Hypothalamus (tissue), 51 donors: ENCODE results near the gene OSBP.
A peak's percentile ranks its signal among the peaks of the same experiment; 100 is the strongest.
"Not testable (repeated sequence)": the region's sequence is repeated elsewhere in the genome, so short reads cannot be mapped to it uniquely, and the experiment has no call there.

Source experiments
- DNase-seq, 51 donors: peaks; one replicate each; lab custom pipeline; 2025; lab: John Stamatoyannopoulos, UW

Gene OSBP

DNA sequence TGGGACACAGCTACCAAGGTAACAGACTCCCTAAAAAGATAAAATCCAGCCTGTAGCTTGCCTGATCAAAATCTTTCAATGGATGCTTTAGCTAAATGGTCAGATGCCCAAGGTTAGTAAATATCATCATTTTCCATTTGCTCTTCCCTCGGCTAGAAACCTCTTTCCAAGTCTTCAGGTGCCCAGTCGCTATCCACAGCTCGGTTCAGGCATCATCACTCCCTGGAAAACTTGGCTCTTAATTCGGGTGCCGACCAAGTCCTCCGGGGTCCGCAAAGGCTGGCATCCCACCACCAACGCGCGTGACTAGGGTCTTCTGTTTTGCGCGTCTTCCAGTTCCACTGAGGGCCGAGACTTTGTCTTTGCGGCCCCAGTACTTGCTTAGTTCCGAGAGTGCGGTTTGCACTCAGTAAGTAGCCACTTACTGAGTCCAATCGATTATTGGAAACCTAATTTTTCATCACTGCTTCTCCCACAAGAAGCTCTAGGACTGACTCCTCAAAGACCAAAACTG, 59.9 kb downstream of the OSBP start:
- DNase-seq = peak in 4 of 51 donors; percentile 10 to 54 (median 40)

GRCh38 chr11:59553323-59553722, 62.3 kb downstream of the OSBP start:
- DNase-seq = no peak

- DNase-seq = no peak
Measured at GRCh38 chr11:59552844-59553243, 62.7 kb downstream of the OSBP start.

- peak in 12 of 51 donors; percentile 6 to 60 (median 16) for DNase-seq
Measured at GRCh38 chr11:59551659-59552521, 63.7 kb downstream of the OSBP start.

DNA sequence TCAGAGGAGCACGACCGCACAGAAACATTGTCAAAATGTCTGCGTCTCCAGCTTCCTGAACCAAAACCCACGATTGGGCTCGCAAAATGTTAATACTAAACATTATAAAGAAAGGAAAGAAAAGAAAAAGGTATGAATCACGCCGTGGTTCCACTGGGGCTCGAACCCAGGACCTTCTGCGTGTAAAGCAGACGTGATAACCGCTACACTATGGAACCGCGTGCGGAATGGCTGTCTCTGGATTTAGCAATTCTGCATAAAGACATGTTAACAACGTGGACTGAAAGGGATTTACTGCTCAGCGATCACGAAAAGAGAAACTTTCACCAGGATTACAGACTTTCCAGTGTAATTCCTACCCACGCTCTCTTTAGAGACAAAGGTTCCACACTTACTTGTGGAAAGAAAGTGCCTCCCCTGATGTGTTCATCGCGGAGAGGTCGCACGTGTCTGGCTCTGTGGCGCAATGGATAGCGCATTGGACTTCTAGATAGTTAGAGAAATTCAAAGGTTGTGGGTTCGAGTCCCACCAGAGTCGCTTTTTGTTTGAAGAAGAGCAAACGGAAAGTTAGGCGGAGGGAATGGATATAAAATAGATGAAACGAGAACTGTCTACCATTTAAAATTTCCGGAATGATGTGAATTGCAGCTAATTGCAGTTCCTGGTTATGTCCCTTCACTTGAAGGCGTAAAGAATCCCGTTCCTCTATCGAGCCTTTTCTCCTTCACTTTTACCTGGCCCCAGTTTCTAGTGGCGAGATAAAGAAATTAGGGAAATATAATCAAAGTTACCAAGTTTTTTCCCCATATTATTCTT, 64.5 kb downstream of the OSBP start:
- DNase-seq = peak in 46 of 51 donors; percentile 11 to 92 (median 56)

GRCh38 chr11:59550368-59550841, 65.2 kb downstream of the OSBP start:
- peak in 50 of 51 donors; percentile 26 to 89 (median 60) for DNase-seq

GRCh38 chr11:59548309-59548656, 67.3 kb downstream of the OSBP start:
- no peak for DNase-seq

DNA sequence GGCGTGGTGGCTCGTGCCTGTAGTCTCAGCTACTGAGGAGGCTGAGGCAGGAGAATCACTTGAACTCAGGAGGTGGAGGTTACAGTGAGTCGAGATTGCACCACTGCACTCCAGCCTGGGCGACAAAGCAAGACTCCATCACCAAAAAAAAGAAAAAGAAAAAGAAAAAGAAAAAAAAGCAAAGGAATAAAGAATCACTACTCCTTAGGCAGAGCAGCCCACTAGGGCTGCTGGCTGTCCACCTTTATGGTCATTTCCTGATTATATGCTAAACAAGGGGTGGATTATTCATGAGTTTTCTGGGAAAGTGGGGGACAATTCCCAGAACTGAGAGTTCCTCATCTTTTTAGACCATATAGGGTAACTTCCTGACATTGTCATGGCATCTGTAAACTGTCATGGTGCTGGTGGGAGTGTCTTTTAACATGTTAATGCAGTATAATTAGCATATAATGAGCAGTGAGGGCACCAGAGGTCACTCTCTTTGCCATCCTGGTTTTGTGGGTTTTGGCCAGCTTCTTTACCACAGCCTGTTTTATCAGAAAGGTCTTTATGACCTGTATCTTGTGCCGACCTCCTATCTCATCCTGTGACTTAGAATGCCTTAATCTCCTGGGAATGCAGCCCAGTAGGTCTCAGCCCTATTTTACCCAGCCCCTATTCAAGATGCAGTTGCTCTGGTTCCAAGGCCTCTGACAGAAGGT, 67.8 kb downstream of the OSBP start:
- not testable (repeated sequence) for DNase-seq

DNA sequence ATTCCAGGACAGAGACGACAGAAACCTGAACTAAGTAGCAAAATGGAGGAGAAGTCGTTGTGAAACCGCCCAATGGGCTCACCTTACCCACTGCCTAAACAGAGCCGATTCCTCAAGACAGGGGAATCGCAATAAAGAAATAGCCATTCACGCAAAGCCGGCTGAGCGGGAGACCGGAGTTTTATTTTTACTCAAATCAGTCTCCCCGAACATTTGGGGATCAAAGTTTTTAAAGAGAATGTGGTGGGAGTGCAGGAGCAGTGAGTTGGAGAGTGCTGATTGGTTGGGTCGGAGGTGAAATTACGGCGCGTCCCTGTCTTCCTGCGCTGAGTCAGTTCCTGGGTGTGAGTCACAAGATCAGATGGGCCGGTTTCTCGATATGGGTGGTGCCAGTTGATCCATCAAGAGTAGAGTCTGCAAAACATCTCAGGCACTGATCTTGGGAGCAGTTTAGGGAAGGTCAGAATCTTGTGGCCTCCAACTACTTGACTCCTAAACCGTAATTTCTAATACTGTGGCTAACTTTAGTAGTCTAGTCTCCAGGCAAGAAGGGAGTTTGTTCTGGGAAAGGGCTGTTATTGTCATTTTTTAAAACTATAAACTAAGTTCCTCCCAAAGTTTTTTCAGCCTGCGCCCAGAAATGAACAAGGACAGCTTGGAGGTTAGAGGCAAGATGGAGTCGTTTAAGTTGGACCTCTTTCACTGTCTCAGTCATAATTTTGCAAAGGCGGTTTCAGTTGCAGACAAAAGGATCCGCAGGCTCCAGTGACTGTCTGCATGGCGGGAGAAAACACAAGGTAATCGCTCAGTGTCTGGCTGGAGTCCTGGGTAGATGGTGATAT, 70.2 kb downstream of the OSBP start:
- DNase-seq = no peak

GRCh38 chr11:59544869-59545178, 70.8 kb downstream of the OSBP start:
- no peak for DNase-seq

DNA sequence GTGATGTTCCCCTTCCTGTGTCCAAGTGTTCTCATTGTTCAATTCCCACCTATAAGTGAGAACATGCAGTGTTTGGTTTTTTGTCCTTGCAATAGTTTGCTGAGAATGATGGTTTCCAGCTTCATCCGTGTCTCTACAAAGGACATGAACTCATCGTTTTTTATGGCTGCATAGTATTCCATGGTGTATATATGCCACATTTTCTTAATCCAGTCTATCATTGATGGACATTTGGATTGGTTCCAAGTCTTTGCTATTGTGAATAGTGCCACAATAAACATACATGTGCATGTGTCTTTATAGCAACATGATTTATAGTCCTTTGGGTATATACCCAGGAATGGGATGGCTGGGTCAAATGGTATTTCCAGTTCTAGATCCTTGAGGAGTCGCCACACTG, 71.9 kb downstream of the OSBP start:
- not testable (repeated sequence) for DNase-seq

- no peak for DNase-seq
Measured at GRCh38 chr11:59542142-59542810, 73.3 kb downstream of the OSBP start.

DNA sequence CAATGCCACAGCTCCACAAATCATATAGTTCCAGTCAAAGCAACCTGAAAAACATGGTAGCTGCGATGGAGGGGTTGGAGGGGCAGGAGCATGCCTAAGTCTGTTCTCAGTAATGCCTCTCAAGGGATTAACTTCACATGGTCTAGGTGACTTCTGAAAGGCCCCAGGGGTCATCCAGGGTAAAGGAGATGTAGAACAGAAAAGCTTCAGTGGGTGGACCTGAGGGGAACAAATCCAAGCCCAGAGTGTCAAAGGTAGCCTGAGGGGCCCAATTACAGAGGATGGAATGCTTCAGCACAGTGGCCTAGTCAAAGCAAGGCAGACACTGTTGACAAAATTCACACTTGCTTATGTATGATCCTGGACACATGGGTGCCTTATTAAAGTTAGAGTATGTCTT, 80.9 kb downstream of the OSBP start:
- DNase-seq = no peak

- DNase-seq = no peak
Measured at GRCh38 chr11:59532620-59533019, 83.0 kb downstream of the OSBP start.

DNA sequence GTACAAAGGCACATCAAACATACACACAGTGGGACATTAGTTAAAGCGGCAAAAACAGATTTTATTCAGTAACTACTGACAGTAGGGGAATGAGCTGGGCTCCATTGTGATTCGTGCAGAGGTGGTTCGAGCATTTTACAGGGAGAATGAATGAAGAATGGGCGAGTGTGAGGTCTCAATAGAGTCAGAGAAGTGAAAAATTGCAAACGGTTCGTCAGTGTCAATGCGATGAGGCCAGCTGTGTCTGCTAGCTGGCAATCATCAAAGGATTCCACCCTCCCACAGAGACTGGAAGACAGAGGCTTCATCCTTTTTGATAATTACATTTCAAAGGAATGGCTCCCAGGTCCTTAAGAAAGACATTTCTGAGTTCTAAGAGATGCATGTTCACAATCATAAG, 86.9 kb downstream of the OSBP start:
- no peak for DNase-seq
